Neural cell (in vitro differentiated cells): ENCODE data around the gene AEBP2. TPM values are rescaled to one million over a fixed set of nuclear protein-coding genes. Genes with fewer than 3 reads are reported as not detected.

Experiments
- H2AFZ ChIP-seq: fragments of 200-600, 300-800 bp; sonication (generic), shearing (Covaris generic); 2 replicates; pipeline ENCODE4 v1.6.0; 2014; ENCODE audit warnings: low read depth, mild to moderate bottlenecking, antibody characterized with exemption, low read length, moderate library complexity
- H3F3A ChIP-seq: fragments of 200-600 bp; shearing (Covaris generic); 2 replicates; pipeline ENCODE4 v1.6.1; 2016; ENCODE audit warnings: mild to moderate bottlenecking, moderate library complexity, mixed read lengths, antibody characterized with exemption, low read length; ENCODE audit not compliant: insufficient read depth, poor library complexity, severe bottlenecking
- H3K27ac ChIP-seq: fragments of 200-600, 300-800 bp; sonication (generic), shearing (Covaris generic); 2 replicates; pipeline ENCODE4 v1.5.1; 2014; ENCODE audit warnings: mild to moderate bottlenecking, low read length, moderate library complexity
- H3K27me3 ChIP-seq: fragments of 300-800, 200-600 bp; sonication (generic), shearing (Covaris generic); 2 replicates; pipeline ENCODE4 v1.6.0; 2014; ENCODE audit warnings: mild to moderate bottlenecking, low read depth, low read length, moderate library complexity; ENCODE audit not compliant: insufficient read depth
- H3K36me3 ChIP-seq: fragments of 300-800, 200-600 bp; sonication (generic), shearing (Covaris generic); 2 replicates; pipeline ENCODE4 v1.5.1; 2014; ENCODE audit warnings: mild to moderate bottlenecking, antibody characterized with exemption, low read length, moderate library complexity; ENCODE audit not compliant: insufficient read depth
- H3K4me2 ChIP-seq: fragments of 300-800, 200-600 bp; sonication (generic), shearing (Covaris generic); 2 replicates; pipeline ENCODE4 v1.6.0; 2014; ENCODE audit warnings: mild to moderate bottlenecking, low read length
- H3K4me3 ChIP-seq: fragments of 300-800, 200-600 bp; sonication (generic), shearing (Covaris generic); 2 replicates; pipeline ENCODE4 v1.5.1; 2014; ENCODE audit warnings: mild to moderate bottlenecking, low read length, moderate library complexity
- H3K79me2 ChIP-seq: fragments of 200-600 bp; shearing (Covaris generic); replicated peaks from 2 replicates; pipeline ENCODE4 v1.6.0; 2014; ENCODE audit warnings: mild to moderate bottlenecking, low read length, moderate library complexity; ENCODE audit not compliant: insufficient read depth
- H3K9ac ChIP-seq: fragments of 300-800, 200-600 bp; sonication (generic), shearing (Covaris generic); 2 replicates; pipeline ENCODE4 v1.6.1; 2016; ENCODE audit warnings: mild to moderate bottlenecking, low read length, mixed read lengths
- H3K9me2 ChIP-seq: fragments of 200-600 bp; shearing (Covaris generic); 2 replicates; pipeline ENCODE4 v1.6.1; 2016; ENCODE audit warnings: mild to moderate bottlenecking, low read length, mixed read lengths; ENCODE audit not compliant: insufficient read depth
- H3K9me3 ChIP-seq: fragments of 200-600, 300-800 bp; sonication (generic), shearing (Covaris generic); 2 replicates; pipeline ENCODE4 v1.6.1; 2016; ENCODE audit warnings: mild to moderate bottlenecking, mixed run types, low read length, moderate library complexity, mixed read lengths
- H4K20me1 ChIP-seq: fragments of 200-600 bp; shearing (Covaris generic); 2 replicates; pipeline ENCODE4 v1.6.1; 2016; ENCODE audit warnings: mild to moderate bottlenecking, mixed run types; ENCODE audit not compliant: insufficient read depth
- CTCF ChIP-seq: fragments of 450-650 bp; IDR thresholded peaks from 2 replicates; pipeline ENCODE4 v1.5.1; 2014; ENCODE audit warnings: antibody characterized with exemption, mild to moderate bottlenecking, moderate library complexity; ENCODE audit not compliant: poor library complexity, severe bottlenecking
- EZH2 ChIP-seq: fragments of 200-600, 300-800 bp; shearing (Covaris generic), sonication (generic); IDR thresholded peaks from 2 replicates; pipeline ENCODE4 v1.6.1; 2014; ENCODE audit warnings: antibody characterized with exemption, low read length, borderline replicate concordance, mild to moderate bottlenecking; ENCODE audit not compliant: insufficient read depth, poor library complexity, severe bottlenecking
- MXI1 ChIP-seq: fragments of 450-650 bp; conservative IDR thresholded peaks from 2 replicates; pipeline ENCODE4 v1.6.1; 2014; ENCODE audit warnings: antibody characterized with exemption, mild to moderate bottlenecking; ENCODE audit not compliant: poor library complexity, severe bottlenecking
- POLR2AphosphoS5 ChIP-seq: IDR thresholded peaks from 2 replicates; pipeline ENCODE4 v1.6.1; 2012
- polyA plus RNA-seq: library from polyadenylated mRNA; depleted of rRNA; stranded (reverse); fragments of >200 nt; gene quantifications from 2 replicates; pipeline ENCODE4 v1.2.3, GENCODE V29; 2014
- TF ChIP-seq, protein P1 (sequence below): IDR thresholded peaks from 2 replicates; pipeline ENCODE4 v1.6.1; 2012; ENCODE audit warnings: borderline replicate concordance

AEBP2 gene
- polyA plus RNA-seq, 1 donor from 2014 or later, result 20.5 TPM

DNA sequence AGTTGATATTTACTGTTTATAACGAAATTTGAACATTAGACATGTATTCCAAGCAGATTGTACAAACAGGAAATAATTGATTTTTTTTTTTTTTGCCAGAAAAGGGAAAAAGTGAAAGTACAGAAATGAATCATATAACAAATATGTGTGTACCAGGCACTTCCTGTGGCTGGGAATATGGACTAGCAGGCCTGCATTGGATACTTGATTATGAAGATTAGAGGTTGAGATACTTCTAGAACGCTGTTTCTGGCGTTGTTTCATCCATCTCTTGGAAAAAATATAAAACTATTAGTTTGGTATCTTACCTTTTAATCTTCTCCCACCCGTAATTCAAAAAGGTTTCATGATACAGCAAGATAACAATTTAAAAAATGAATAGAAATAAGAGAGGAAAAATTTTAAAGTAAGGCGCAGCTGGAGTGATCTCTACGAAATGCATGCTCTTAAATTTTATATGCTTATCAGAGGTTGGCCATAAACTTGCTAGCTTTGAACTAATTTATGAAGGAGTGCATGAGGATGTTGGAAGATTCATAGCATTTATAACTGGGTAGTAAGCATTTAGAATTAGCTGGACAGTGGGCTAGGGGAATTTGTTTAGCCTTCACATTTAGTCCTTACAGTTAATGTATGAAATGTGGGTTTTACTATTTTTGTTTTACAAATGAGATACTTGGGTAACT lies 90.8 kb downstream of the AEBP2 start:
- Histone ChIP-seq H3K9me2 (no peaks in the 10 kb centered on the region), H3K27ac (no peak overlapping the region), H3F3A (no peaks in the 10 kb centered on the region), H3K4me2 (no peak overlapping the region), H3K9me3 (no peaks in the 10 kb centered on the region), H2AFZ (no peak overlapping the region), H3K79me2 (no peaks in the 10 kb centered on the region), H3K4me3 (no peak overlapping the region), H3K9ac (no peak overlapping the region), H3K36me3 (no peaks in the 10 kb centered on the region), H3K27me3 (no peaks in the 10 kb centered on the region), H4K20me1 (no peaks in the 10 kb centered on the region)
- TF ChIP-seq, protein P1, sequence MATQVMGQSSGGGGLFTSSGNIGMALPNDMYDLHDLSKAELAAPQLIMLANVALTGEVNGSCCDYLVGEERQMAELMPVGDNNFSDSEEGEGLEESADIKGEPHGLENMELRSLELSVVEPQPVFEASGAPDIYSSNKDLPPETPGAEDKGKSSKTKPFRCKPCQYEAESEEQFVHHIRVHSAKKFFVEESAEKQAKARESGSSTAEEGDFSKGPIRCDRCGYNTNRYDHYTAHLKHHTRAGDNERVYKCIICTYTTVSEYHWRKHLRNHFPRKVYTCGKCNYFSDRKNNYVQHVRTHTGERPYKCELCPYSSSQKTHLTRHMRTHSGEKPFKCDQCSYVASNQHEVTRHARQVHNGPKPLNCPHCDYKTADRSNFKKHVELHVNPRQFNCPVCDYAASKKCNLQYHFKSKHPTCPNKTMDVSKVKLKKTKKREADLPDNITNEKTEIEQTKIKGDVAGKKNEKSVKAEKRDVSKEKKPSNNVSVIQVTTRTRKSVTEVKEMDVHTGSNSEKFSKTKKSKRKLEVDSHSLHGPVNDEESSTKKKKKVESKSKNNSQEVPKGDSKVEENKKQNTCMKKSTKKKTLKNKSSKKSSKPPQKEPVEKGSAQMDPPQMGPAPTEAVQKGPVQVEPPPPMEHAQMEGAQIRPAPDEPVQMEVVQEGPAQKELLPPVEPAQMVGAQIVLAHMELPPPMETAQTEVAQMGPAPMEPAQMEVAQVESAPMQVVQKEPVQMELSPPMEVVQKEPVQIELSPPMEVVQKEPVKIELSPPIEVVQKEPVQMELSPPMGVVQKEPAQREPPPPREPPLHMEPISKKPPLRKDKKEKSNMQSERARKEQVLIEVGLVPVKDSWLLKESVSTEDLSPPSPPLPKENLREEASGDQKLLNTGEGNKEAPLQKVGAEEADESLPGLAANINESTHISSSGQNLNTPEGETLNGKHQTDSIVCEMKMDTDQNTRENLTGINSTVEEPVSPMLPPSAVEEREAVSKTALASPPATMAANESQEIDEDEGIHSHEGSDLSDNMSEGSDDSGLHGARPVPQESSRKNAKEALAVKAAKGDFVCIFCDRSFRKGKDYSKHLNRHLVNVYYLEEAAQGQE, result no peak
- TF ChIP-seq CTCF, result no peak
- no peak for TF ChIP-seq MXI1

DNA sequence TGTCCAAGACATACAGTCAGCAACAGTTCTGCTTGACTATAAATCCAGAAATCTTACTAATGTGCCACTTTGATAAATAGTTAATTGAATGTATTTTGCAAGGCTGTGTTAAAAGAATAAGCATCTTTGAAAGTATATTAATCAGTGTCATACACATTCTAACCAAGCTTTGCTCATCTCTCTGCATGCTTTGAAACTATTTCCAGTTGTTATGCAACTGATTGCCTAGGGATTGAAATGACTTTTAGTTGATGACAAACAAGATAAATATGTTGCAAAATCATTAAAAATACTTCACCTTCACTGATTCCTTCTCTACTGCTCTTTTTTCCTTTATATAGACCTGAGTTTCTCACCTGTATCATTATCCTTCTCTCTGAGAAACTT lies 91.3 kb downstream of the AEBP2 start:
- Histone ChIP-seq H3K79me2 (no peaks in the 10 kb centered on the region), H3K9me3 (no peaks in the 10 kb centered on the region), H3K9me2 (no peaks in the 10 kb centered on the region), H3K27me3 (no peaks in the 10 kb centered on the region), H3K27ac (no peak overlapping the region), H3F3A (no peaks in the 10 kb centered on the region), H3K9ac (no peak overlapping the region), H3K4me3 (no peak overlapping the region), H3K4me2 (no peak overlapping the region), H4K20me1 (no peaks in the 10 kb centered on the region), H3K36me3 (no peaks in the 10 kb centered on the region), H2AFZ (no peak overlapping the region)
- TF ChIP-seq EZH2, result no peak
- TF ChIP-seq CTCF, result no peak
- TF ChIP-seq POLR2AphosphoS5, result no peak
